Endothelial cell of umbilical vein (primary cell): ENCODE measurements around the gene NARS2. TPM values are rescaled to one million over a fixed set of nuclear protein-coding genes. Genes with fewer than 3 reads are reported as not detected.
"Not testable (repeated sequence)": the region's sequence is repeated elsewhere in the genome, so short reads cannot be mapped to it uniquely, and the experiment has no call there.

ENCODE experiments used
- BruUV-seq: library from RNA; stranded (reverse); fragments of 400-500 nt; replicated peaks from 2 replicates; lab custom pipeline; 2021; lab: Mats Ljungman, UMichigan
- CTCF ChIA-PET: fragments of 300-600, 350-600 bp; sonication (Branson Sonifier 250); formaldehyde crosslinking; loops from one replicate; lab custom pipeline; 2021; ENCODE audit warnings: antibody characterized with exemption, inconsistent platforms; lab: Charles Lee
- POLR2A ChIA-PET: fragments of 300-600, 350-600 bp; sonication (Branson Sonifier 250); formaldehyde crosslinking; loops from one replicate; lab custom pipeline; 2021; ENCODE audit warnings: antibody characterized with exemption, inconsistent platforms; lab: Charles Lee
- DNase-seq: peaks from one replicate; pipeline ENCODE4 v3.0.0-alpha.2; 2011; ENCODE audit warnings: low read depth, low spot score
- FAIRE-seq: peaks from 2 replicates; lab custom pipeline; 2011; peaks lifted over from hg19 to GRCh38; lab: Jason Lieb, UNC
- H2AFZ ChIP-seq: 2 replicates; pipeline ENCODE4 v1.6.0; 2012; ENCODE audit warnings: low read depth, low read length, control low read depth, inconsistent platforms
- H3K27ac ChIP-seq: 2 replicates; pipeline ENCODE4 v1.5.1; 2011; ENCODE audit warnings: low read depth, mild to moderate bottlenecking, control low read depth, low read length, moderate library complexity; ENCODE audit not compliant: insufficient read depth
- H3K27me3 ChIP-seq, 2 experiments: 2 replicates each; pipeline versions ENCODE4 v1.6.0 to v1.6.1; 2011; ENCODE audit warnings: low read length in 2 of 2, mixed read lengths in 1 of 2; ENCODE audit not compliant: control insufficient read depth in 2 of 2, insufficient read depth in 2 of 2
- H3K36me3 ChIP-seq, 2 experiments: 2 replicates in 1 of 2; 3 replicates in 1 of 2; pipeline ENCODE4 v1.5.1; 2011; ENCODE audit warnings: low read length in 2 of 2, mild to moderate bottlenecking in 1 of 2, moderate library complexity in 1 of 2; ENCODE audit not compliant: control insufficient read depth in 2 of 2, insufficient read depth in 2 of 2; ENCODE audit errors: extremely low read depth in 1 of 2
- H3K4me1 ChIP-seq: 3 replicates; pipeline ENCODE4 v1.5.1; 2011; ENCODE audit warnings: mild to moderate bottlenecking, low read length; ENCODE audit not compliant: control insufficient read depth, insufficient read depth; ENCODE audit errors: extremely low read depth
- H3K4me2 ChIP-seq: 2 replicates; pipeline ENCODE4 v1.6.1; 2011; ENCODE audit warnings: low read length, control low read depth, mixed read lengths; ENCODE audit not compliant: insufficient read depth
- H3K4me3 ChIP-seq, 3 experiments: fragments of 200-600 bp in 1 of 3; sonication (generic), shearing (Covaris generic) in 1 of 3; replicated peaks in 1 of 3; 2 replicates each; pipeline ENCODE4 v1.5.1; 2011 to 2016; ENCODE audit warnings: control low read depth in 3 of 3, low read length in 3 of 3, mild to moderate bottlenecking in 2 of 3, inconsistent platforms in 1 of 3, low read depth in 1 of 3, moderate library complexity in 1 of 3; ENCODE audit not compliant: insufficient read depth in 1 of 3
- H3K79me2 ChIP-seq: 2 replicates; pipeline ENCODE4 v1.6.0; 2012; ENCODE audit warnings: low read length, inconsistent platforms; ENCODE audit not compliant: control insufficient read depth, insufficient read depth
- H3K9ac ChIP-seq: replicated peaks from 2 replicates; pipeline ENCODE3; 2011; ENCODE audit warnings: low read length, control low read depth; ENCODE audit not compliant: insufficient read depth; ENCODE audit errors: extremely low read depth
- H3K9me1 ChIP-seq: replicated peaks from 3 replicates; pipeline ENCODE4 v1.6.0; 2011; ENCODE audit warnings: mild to moderate bottlenecking, low read length; ENCODE audit not compliant: control insufficient read depth, insufficient read depth; ENCODE audit errors: extremely low read depth
- H3K9me3 ChIP-seq: replicated peaks from 2 replicates; pipeline ENCODE4 v1.5.1; 2012; ENCODE audit warnings: low read length, inconsistent platforms; ENCODE audit not compliant: control insufficient read depth, insufficient read depth
- H4K20me1 ChIP-seq: replicated peaks from 2 replicates; pipeline ENCODE3; 2011; ENCODE audit warnings: mild to moderate bottlenecking, low read length; ENCODE audit not compliant: control insufficient read depth, insufficient read depth; ENCODE audit errors: extremely low read depth
- GATA2 ChIP-seq: IDR thresholded peaks from 2 replicates; pipeline ENCODE4 v1.7.0; 2011; ENCODE audit warnings: low read depth, mild to moderate bottlenecking, moderate library complexity, mixed read lengths, low read length; ENCODE audit not compliant: insufficient read length, insufficient read depth
- MAX ChIP-seq: IDR thresholded peaks from 2 replicates; pipeline ENCODE4 v1.6.1; 2011; ENCODE audit not compliant: insufficient read depth, insufficient read length
- MYC ChIP-seq: IDR thresholded peaks from one replicate; pipeline ENCODE4 v1.6.1; 2011; ENCODE audit warnings: mild to moderate bottlenecking, low read depth, low read length
- POLR2A ChIP-seq: IDR thresholded peaks from 2 replicates; pipeline ENCODE4 v1.6.1; 2012; ENCODE audit warnings: low read depth, mild to moderate bottlenecking, control low read depth, low read length
- dilution Hi-C: fragments of 300-500 bp; cut with MboI; formaldehyde crosslinking; loops from one replicate; pipeline ENCODE4 v1.15.0; 2019; ENCODE audit warnings: low sequenced_read_pairs; ENCODE audit not compliant: extremely low pct_ligation_motif_present
- intact Hi-C: fragments of 100-400 bp; cut with micrococcal nuclease; formaldehyde crosslinking; loops from one replicate; pipeline ENCODE4 v1.10.0; 2022
- polyA plus RNA-seq, 4 experiments: library from polyadenylated mRNA; depleted of rRNA in 3 of 4; stranded (reverse) in 3 of 4; unstranded in 1 of 4; fragments of >200 nt; gene quantifications; 2 replicates each; pipeline versions ENCODE4 v1.2.1 to v1.2.3, GENCODE V29; 2011 to 2012; ENCODE audit warnings: missing spikeins in 1 of 4
- total RNA-seq: library from RNA; stranded (reverse); gene quantifications from 2 replicates; pipeline ENCODE4 v1.2.3, GENCODE V29; 2021

NARS2 gene
- total and polyA plus RNA-seq, 2 donors (not counting 3 experiments of a cell fraction or from before 2014, with no cell fraction given), result 6.9 to 16.7 TPM

DNA sequence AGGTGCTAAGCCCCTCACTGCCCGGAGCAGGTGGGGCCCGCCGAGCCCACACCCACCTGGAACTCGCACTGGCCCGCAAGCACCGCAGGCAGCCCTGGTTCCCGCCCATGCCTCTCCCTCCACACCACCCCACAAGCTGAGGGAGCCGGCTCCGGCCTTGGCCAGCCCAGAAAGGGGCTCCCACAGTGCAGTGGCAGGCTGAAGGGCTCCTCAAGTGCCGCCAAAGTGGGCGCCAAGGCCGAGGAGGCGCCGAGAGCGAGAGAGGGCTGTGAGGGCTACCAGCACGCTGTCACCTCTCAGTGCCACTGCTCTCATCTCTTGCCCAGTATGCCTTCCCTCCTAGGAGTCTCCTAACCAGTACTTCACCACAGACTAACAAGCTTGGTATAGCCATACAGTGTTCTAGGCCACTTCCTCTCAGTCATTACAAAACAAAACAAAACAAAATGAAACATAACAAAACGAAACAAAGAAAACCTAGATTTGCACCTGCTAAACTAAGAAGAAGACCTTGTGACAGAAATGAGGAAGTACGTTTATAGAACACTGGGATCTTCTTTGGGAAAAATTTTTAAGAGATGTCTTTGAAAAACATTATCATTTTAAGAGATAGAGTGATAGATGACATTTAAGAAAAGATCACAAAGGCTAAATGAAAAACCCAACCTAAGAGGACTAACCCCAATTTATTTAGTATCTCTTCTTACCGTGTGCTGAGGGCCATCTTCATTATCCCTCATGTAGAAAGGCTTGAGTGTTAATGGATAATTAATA lies 109.3 kb downstream of the NARS2 start:
- H4K20me1 ChIP-seq, result no peaks in the 10 kb centered on the region
- H3K9me1 ChIP-seq, result no peaks in the 10 kb centered on the region
- POLR2A ChIA-PET, result no interaction called here
- no peaks in the 10 kb centered on the region for H3K27me3 ChIP-seq
- H3K79me2 ChIP-seq, result no peaks in the 10 kb centered on the region
- no peaks in the 10 kb centered on the region for H3K9me3 ChIP-seq
- H3K4me2 ChIP-seq, result no peak overlapping the region
- no peak overlapping the region for H3K9ac ChIP-seq
- peaks cover 24% of the 10 kb centered on the region for H3K4me1 ChIP-seq
- no peak overlapping the region for H2AFZ ChIP-seq
- H3K36me3 ChIP-seq, result no peaks in the 10 kb centered on the region
- intact Hi-C loops (no loop called here), dilution Hi-C loops (no loop called here)
- no TSS peak for BruUV-seq
- FAIRE-seq (no peak), DNase-seq (no peak)
- TF ChIP-seq MYC (no peak), GATA2 (no peak), POLR2A (no peak), MAX (no peak)
- no peak overlapping the region for H3K27ac ChIP-seq
- H3K4me3 ChIP-seq, result no peak overlapping the region
- CTCF ChIA-PET, result interaction anchor here (1.3 kb wide), 1 partner anchor 11 kb away, joined by 3 read pairs; no protein-coding TSS in a partner anchor

GRCh38 chr11:78464787-78465168 lies 109.9 kb downstream of the NARS2 start:
- H3K36me3 ChIP-seq, H3K79me2 ChIP-seq, POLR2A ChIA-PET, intact Hi-C loops, H3K9me1 ChIP-seq, FAIRE-seq, H4K20me1 ChIP-seq, H2AFZ ChIP-seq, H3K27me3 ChIP-seq, DNase-seq, BruUV-seq, H3K27ac ChIP-seq, H3K4me2 ChIP-seq, dilution Hi-C loops, H3K4me3 ChIP-seq, H3K9ac ChIP-seq, H3K9me3 ChIP-seq: not testable (repeated sequence)
- H3K4me1 ChIP-seq, result peaks cover 24% of the 10 kb centered on the region
- CTCF ChIA-PET, result interaction anchor here (1.3 kb wide), 1 partner anchor 10 kb away, joined by 3 read pairs; no protein-coding TSS in a partner anchor
